ENCODE results near the gene ERCC6L2. TPM values are rescaled to one million over a fixed set of nuclear protein-coding genes. Genes with fewer than 3 reads are reported as not detected.

Gene ERCC6L2
- total and polyA plus RNA-seq, 10 of the 15 experiments (the other 5 are each of a cell fraction or from before 2014, with no cell fraction given), result 8.1 to 45.0 (median 22.6) TPM

DNA sequence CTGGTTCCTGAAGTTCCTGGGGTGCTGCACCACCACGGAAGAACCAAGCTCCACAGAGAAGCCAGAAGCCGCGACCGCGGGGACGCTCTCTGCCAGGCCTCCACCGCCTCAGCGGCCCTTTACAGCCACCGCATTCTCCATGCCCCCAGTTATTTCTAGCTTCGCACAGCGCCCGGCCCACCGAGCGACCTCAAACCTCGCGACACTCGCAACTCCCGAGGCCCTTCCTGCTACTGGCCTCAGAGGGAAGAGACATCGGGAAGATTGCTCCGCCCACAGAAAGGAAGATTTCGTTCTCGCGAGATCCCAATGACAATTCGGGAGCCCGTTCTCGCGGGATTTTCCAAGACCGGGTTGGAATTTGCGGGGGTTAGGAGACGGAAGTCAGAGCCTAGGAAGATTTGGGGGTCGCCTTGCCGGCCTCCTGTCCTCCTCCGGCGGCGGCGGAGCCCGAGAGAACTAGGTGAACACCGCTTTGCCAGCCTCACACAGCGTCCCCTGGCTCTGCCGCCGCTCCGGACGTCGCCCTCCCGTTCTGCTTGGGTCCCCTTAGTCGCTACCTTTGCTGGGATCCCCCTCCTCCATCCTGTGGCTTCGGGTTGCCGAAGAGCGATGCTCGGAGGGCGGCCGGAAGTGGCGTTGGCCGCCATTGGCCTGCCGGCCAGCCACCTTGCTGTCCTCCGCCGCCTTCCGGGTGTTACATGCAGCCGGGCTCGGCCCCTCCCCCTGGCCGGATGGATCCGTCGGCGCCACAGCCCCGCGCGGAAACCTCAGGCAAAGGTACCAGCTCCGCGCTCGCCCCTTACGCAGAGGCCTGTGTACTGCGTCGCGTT is at the start of gene ERCC6L2 (continued):
- TF ChIP-seq ZNF592 (IDR thresholded peaks at IDR 0.05) (no peak), NFIC (IDR thresholded peaks at IDR 0.05; ENCODE audit: low read depth, low read length) (0 out of 2 replicates have a peak, but pooled peaks have one; percentile 18), TBL1XR1 (IDR thresholded peaks at IDR 0.05; ENCODE audit: low read depth, low read length) (peak; percentile 69; the same call in 1 of the 2 replicates), SMAD5 (IDR thresholded peaks at IDR 0.05; ENCODE audit: low read depth) (peak; percentile 35; the same call in 1 of the 2 replicates), NR2C2 (IDR thresholded peaks at IDR 0.05; ENCODE audit: borderline replicate concordance, control insufficient read depth, insufficient read length, low read depth) (no peak), SP1 (IDR thresholded peaks at IDR 0.05; ENCODE audit: low read depth, low read length) (peak; percentile 79), POLR2A (IDR thresholded peaks at IDR 0.05; ENCODE audit: low read depth, low read length) (peak; percentile 96), LARP7 (IDR thresholded peaks at IDR 0.05) (no peak; the same call in none of the 2 replicates), RAD21 (IDR thresholded peaks at IDR 0.05; ENCODE audit: insufficient read depth, low read depth, low read length) (no peak), RUNX3 (IDR thresholded peaks at IDR 0.05; ENCODE audit: low read length) (peak; percentile 80), POLR2AphosphoS5 (IDR thresholded peaks at IDR 0.05; ENCODE audit: low read length) (peak; percentile 93), IKZF2 (IDR thresholded peaks at IDR 0.05) (peak; percentile 96 to 97), NR2C1 (IDR thresholded peaks at IDR 0.05) (peak; percentile 57; the same call in 1 of the 2 replicates), IRF4 (IDR thresholded peaks at IDR 0.05; ENCODE audit: low read depth, low read length) (0 out of 2 replicates have a peak, but pooled peaks have one; percentile 51), ESRRA (IDR thresholded peaks at IDR 0.05; ENCODE audit: low read length) (no peak), SREBF2 (IDR thresholded peaks at IDR 0.05; ENCODE audit: low read length) (no peak; the same call in 1 of the 2 replicates), MAX (IDR thresholded peaks at IDR 0.05; ENCODE audit: low read depth, low read length) (peak; percentile 90), ZNF622 (IDR thresholded peaks at IDR 0.05) (no peak), CBX3 (IDR thresholded peaks at IDR 0.05; ENCODE audit: borderline replicate concordance, low read depth) (no peak), ZNF207 (IDR thresholded peaks at IDR 0.05; ENCODE audit: borderline replicate concordance) (peak; percentile 93; the same call in 1 of the 2 replicates), MEF2A (IDR thresholded peaks at IDR 0.05; ENCODE audit: insufficient read depth, low read depth, low read length) (peak; percentile 52; the same call in 1 of the 2 replicates), JUND (IDR thresholded peaks at IDR 0.05; ENCODE audit: low read depth, low read length) (peak; percentile 39; the same call in 1 of the 2 replicates), CREB1 (IDR thresholded peaks at IDR 0.05; ENCODE audit: low read depth) (peak; percentile 67; the same call in 1 of the 2 replicates), FOXM1 (IDR thresholded peaks at IDR 0.05; ENCODE audit: low read depth, low read length) (0 out of 2 replicates have a peak, but pooled peaks have one; percentile 18)
- TF ChIP-seq, protein P1, sequence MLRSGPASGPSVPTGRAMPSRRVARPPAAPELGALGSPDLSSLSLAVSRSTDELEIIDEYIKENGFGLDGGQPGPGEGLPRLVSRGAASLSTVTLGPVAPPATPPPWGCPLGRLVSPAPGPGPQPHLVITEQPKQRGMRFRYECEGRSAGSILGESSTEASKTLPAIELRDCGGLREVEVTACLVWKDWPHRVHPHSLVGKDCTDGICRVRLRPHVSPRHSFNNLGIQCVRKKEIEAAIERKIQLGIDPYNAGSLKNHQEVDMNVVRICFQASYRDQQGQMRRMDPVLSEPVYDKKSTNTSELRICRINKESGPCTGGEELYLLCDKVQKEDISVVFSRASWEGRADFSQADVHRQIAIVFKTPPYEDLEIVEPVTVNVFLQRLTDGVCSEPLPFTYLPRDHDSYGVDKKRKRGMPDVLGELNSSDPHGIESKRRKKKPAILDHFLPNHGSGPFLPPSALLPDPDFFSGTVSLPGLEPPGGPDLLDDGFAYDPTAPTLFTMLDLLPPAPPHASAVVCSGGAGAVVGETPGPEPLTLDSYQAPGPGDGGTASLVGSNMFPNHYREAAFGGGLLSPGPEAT (IDR thresholded peaks at IDR 0.05; ENCODE audit: low read depth), result peak; percentile 95

All from GM12878 (cell line).